H9 (cell line): Measurements from ENCODE around the gene LRRFIP2. TPM values are rescaled to one million over a fixed set of nuclear protein-coding genes. Genes with fewer than 3 reads are reported as not detected.

Experiments
- DNase-seq: peaks from one replicate; pipeline ENCODE4 v3.0.0-alpha.2; 2017
- H2AFZ ChIP-seq: one replicate; pipeline ENCODE4 v1.6.1; 2013; ENCODE audit warnings: mild to moderate bottlenecking, low read length, control low read depth, moderate library complexity
- H2AK5ac ChIP-seq: 2 replicates; pipeline ENCODE4 v1.6.1; 2013; ENCODE audit warnings: low read length, control low read depth, mixed read lengths; ENCODE audit not compliant: insufficient read length
- H2BK120ac ChIP-seq: one replicate; pipeline ENCODE4 v1.6.1; 2013; ENCODE audit warnings: low read depth, mild to moderate bottlenecking, low read length, control low read depth, inconsistent platforms; ENCODE audit not compliant: poor library complexity, severe bottlenecking
- H2BK12ac ChIP-seq: 2 replicates; pipeline ENCODE4 v1.6.1; 2013; ENCODE audit warnings: low read length, control low read depth, mixed read lengths, low read depth; ENCODE audit not compliant: insufficient read length
- H2BK15ac ChIP-seq: 2 replicates; pipeline ENCODE4 v1.6.1; 2013; ENCODE audit warnings: low read depth, low read length, control low read depth
- H2BK20ac ChIP-seq: one replicate; pipeline ENCODE4 v1.6.1; 2013; ENCODE audit warnings: low read depth, mild to moderate bottlenecking, low read length, control low read depth, inconsistent platforms; ENCODE audit not compliant: poor library complexity, severe bottlenecking
- H2BK5ac ChIP-seq: 2 replicates; pipeline ENCODE4 v1.6.1; 2013; ENCODE audit warnings: low read length, control low read depth, mixed read lengths; ENCODE audit not compliant: insufficient read length
- H3K14ac ChIP-seq: 2 replicates; pipeline ENCODE4 v1.6.1; 2013; ENCODE audit warnings: low read length, control low read depth; ENCODE audit not compliant: insufficient read depth
- H3K18ac ChIP-seq: 2 replicates; pipeline ENCODE4 v1.6.1; 2013; ENCODE audit warnings: low read depth, mild to moderate bottlenecking, mixed read lengths, low read length, control low read depth; ENCODE audit not compliant: insufficient read length
- H3K23ac ChIP-seq: 2 replicates; pipeline ENCODE4 v1.6.1; 2013; ENCODE audit warnings: low read length, control low read depth, mixed read lengths, low read depth; ENCODE audit not compliant: insufficient read length
- H3K23me2 ChIP-seq: 2 replicates; pipeline ENCODE4 v1.6.1; 2013; ENCODE audit warnings: low read depth, mild to moderate bottlenecking, mixed read lengths, low read length, control low read depth; ENCODE audit not compliant: insufficient read length, poor library complexity, severe bottlenecking
- H3K27ac ChIP-seq: 2 replicates; pipeline ENCODE4 v1.5.1; 2013; ENCODE audit warnings: low read length, control low read depth, mixed read lengths, low read depth; ENCODE audit not compliant: insufficient read length
- H3K27me3 ChIP-seq: 2 replicates; pipeline ENCODE4 v1.6.1; 2013; ENCODE audit warnings: low read length, control low read depth, inconsistent platforms; ENCODE audit not compliant: insufficient read depth
- H3K4ac ChIP-seq: 2 replicates; pipeline ENCODE4 v1.6.1; 2013; ENCODE audit warnings: low read depth, mild to moderate bottlenecking, control low read depth, inconsistent platforms, low read length, moderate library complexity
- H3K4me1 ChIP-seq: 2 replicates; pipeline ENCODE4 v1.6.1; 2013; ENCODE audit warnings: low read length, control low read depth, inconsistent platforms; ENCODE audit not compliant: insufficient read depth
- H3K4me2 ChIP-seq: 2 replicates; pipeline ENCODE4 v1.6.1; 2013; ENCODE audit warnings: low read length, control low read depth, mixed read lengths; ENCODE audit not compliant: insufficient read length, insufficient read depth
- H3K56ac ChIP-seq: 2 replicates; pipeline ENCODE4 v1.6.1; 2013; ENCODE audit warnings: low read depth, mild to moderate bottlenecking, mixed read lengths, low read length, control low read depth; ENCODE audit not compliant: insufficient read length
- H3K79me1 ChIP-seq: 2 replicates; pipeline ENCODE4 v1.6.1; 2013; ENCODE audit warnings: low read depth, mild to moderate bottlenecking, moderate library complexity, low read length, control low read depth, inconsistent platforms; ENCODE audit not compliant: insufficient read depth, poor library complexity, severe bottlenecking
- H3K79me2 ChIP-seq: 2 replicates; pipeline ENCODE4 v1.6.1; 2013; ENCODE audit warnings: low read length, control low read depth, inconsistent platforms; ENCODE audit not compliant: insufficient read depth
- H3K9ac ChIP-seq: 2 replicates; pipeline ENCODE4 v1.6.1; 2013; ENCODE audit warnings: low read length, control low read depth, mixed read lengths; ENCODE audit not compliant: insufficient read length; ENCODE audit errors: extremely low read depth
- H3K9me3 ChIP-seq: one replicate; pipeline ENCODE4 v1.6.1; 2013; ENCODE audit warnings: low read depth, low read length, inconsistent platforms; ENCODE audit not compliant: control insufficient read depth
- H3T11ph ChIP-seq: one replicate; pipeline ENCODE4 v1.6.1; 2013; ENCODE audit warnings: mild to moderate bottlenecking, low read length, control low read depth, inconsistent platforms
- H4K20me1 ChIP-seq: one replicate; pipeline ENCODE4 v1.6.1; 2013; ENCODE audit not compliant: control insufficient read depth, insufficient read length, insufficient read depth
- H4K5ac ChIP-seq: 2 replicates; pipeline ENCODE4 v1.6.1; 2013; ENCODE audit warnings: low read depth, mild to moderate bottlenecking, mixed read lengths, low read length, control low read depth; ENCODE audit not compliant: insufficient read length
- H4K8ac ChIP-seq: replicated peaks from 2 replicates; pipeline ENCODE4 v1.6.1; 2013; ENCODE audit warnings: low read length, control low read depth, mixed read lengths, low read depth; ENCODE audit not compliant: insufficient read length
- H4K91ac ChIP-seq: 2 replicates; pipeline ENCODE4 v1.6.1; 2013; ENCODE audit warnings: low read depth, mild to moderate bottlenecking, moderate library complexity, mixed read lengths, low read length, control low read depth; ENCODE audit not compliant: insufficient read length
- H3K27ac Mint-ChIP-seq, 3 experiments: 2 replicates in 2 of 3; 3 replicates in 1 of 3; pipeline ENCODE4 v1.8.0; 2020 to 2021; ENCODE audit warnings: mixed read lengths in 3 of 3, mild to moderate bottlenecking in 1 of 3, moderate library complexity in 1 of 3
- H3K27me3 Mint-ChIP-seq: 2 replicates; pipeline ENCODE4 v1.8.0; 2021; ENCODE audit warnings: low read depth, mild to moderate bottlenecking, moderate library complexity, mixed read lengths
- H3K36me3 Mint-ChIP-seq, 3 experiments: 2 replicates in 2 of 3; 3 replicates in 1 of 3; pipeline ENCODE4 v1.8.0; 2020 to 2021; ENCODE audit warnings: low read depth in 3 of 3, mixed read lengths in 3 of 3; ENCODE audit not compliant: insufficient read depth in 1 of 3
- H3K4me1 Mint-ChIP-seq, 2 experiments: 2 replicates each; pipeline ENCODE4 v1.8.0; 2020; ENCODE audit warnings: mixed read lengths in 2 of 2
- H3K4me3 Mint-ChIP-seq, 2 experiments: 2 replicates in 1 of 2; 3 replicates in 1 of 2; pipeline ENCODE4 v1.8.0; 2020 to 2021; ENCODE audit warnings: mild to moderate bottlenecking in 2 of 2, mixed read lengths in 2 of 2, moderate library complexity in 1 of 2
- H3K9me3 Mint-ChIP-seq, 2 experiments: 2 replicates in 1 of 2; 3 replicates in 1 of 2; pipeline ENCODE4 v1.8.0; 2020; ENCODE audit warnings: mild to moderate bottlenecking in 2 of 2, mixed read lengths in 2 of 2, moderate library complexity in 1 of 2
- whole genome bisulfite sequencing: extraction: QIAGEN DNeasy Blood & Tissue Kit; methylation state at CpG from one replicate; pipeline ENCODE4 v1.1.7; 2013; ENCODE audit warnings: missing lambda C conversion rate, low lambda C conversion rate, mixed read lengths; ENCODE audit not compliant: insufficient read length; ENCODE audit errors: extremely low coverage; 5-methylcytosine and 5-hydroxymethylcytosine counted together
- total RNA-seq: library from RNA; stranded (reverse); gene quantifications from 2 replicates; pipeline ENCODE4 v1.2.1, GENCODE V29; 2021
- TF ChIP-seq, protein P1 (sequence below): fragments of 200-600 bp; sonication (generic); conservative IDR thresholded peaks from 3 replicates; pipeline ENCODE4 v1.8.0; 2021; ENCODE audit warnings: antibody characterized with exemption, mild to moderate bottlenecking

The LRRFIP2 gene
- total RNA-seq, 1 experiment from 2014 or later: 30.7 TPM

DNA sequence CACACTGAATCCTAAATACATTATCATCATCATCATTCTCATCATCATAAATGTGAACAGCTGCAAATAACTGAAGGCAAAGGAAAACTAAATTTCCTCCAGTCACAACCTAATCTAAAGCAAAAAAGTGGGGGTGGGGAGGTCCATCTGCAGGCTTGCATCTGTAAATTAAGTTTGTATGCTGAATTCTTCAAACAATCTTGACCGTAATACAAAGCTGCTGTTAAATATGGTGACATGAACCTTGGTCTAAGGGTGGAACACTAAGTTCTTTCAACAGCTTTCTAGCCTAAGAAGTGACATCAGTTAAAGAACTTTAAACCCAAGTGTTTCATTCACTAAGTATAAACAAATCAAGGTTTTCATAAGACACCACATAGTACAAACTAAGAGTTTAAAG, 4.3 kb downstream of the LRRFIP2 start:
- no CpG with 5 or more reads among the region's 1 CpG for WGBS
- no peak overlapping the region for H2BK12ac ChIP-seq
- H4K20me1 ChIP-seq: no peaks in the 10 kb centered on the region
- H3K9me3 ChIP-seq: no peaks in the 10 kb centered on the region
- no peak overlapping the region for H2BK20ac ChIP-seq
- no peaks in the 10 kb centered on the region for H3K9me3 Mint-ChIP-seq
- H3K27ac ChIP-seq: no peak overlapping the region
- H3K27me3 ChIP-seq: no peaks in the 10 kb centered on the region
- H3K4me1 Mint-ChIP-seq: peaks cover 9% of the 10 kb centered on the region in 2 experiments
- H3K23me2 ChIP-seq: no peaks in the 10 kb centered on the region
- H3K4me1 ChIP-seq: no peaks in the 10 kb centered on the region
- H3K23ac ChIP-seq: no peak overlapping the region
- H3K18ac ChIP-seq: no peak overlapping the region
- no peak overlapping the region for H3K56ac ChIP-seq
- H3K27me3 Mint-ChIP-seq: no peaks in the 10 kb centered on the region
- no peak for DNase-seq
- peaks cover 2% of the 10 kb centered on the region; the same call in 1 of the 2 replicates for H3K79me2 ChIP-seq
- H3K79me1 ChIP-seq: no peaks in the 10 kb centered on the region
- no peak overlapping the region for H4K8ac ChIP-seq
- TF ChIP-seq, protein P1, sequence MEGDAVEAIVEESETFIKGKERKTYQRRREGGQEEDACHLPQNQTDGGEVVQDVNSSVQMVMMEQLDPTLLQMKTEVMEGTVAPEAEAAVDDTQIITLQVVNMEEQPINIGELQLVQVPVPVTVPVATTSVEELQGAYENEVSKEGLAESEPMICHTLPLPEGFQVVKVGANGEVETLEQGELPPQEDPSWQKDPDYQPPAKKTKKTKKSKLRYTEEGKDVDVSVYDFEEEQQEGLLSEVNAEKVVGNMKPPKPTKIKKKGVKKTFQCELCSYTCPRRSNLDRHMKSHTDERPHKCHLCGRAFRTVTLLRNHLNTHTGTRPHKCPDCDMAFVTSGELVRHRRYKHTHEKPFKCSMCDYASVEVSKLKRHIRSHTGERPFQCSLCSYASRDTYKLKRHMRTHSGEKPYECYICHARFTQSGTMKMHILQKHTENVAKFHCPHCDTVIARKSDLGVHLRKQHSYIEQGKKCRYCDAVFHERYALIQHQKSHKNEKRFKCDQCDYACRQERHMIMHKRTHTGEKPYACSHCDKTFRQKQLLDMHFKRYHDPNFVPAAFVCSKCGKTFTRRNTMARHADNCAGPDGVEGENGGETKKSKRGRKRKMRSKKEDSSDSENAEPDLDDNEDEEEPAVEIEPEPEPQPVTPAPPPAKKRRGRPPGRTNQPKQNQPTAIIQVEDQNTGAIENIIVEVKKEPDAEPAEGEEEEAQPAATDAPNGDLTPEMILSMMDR: no peak
- H4K5ac ChIP-seq: no peak overlapping the region
- H4K91ac ChIP-seq: no peak overlapping the region
- H3K4me2 ChIP-seq: no peak overlapping the region
- H3K4ac ChIP-seq: no peak overlapping the region
- no peak overlapping the region for H3K14ac ChIP-seq
- H3T11ph ChIP-seq: no peak overlapping the region
- H2BK5ac ChIP-seq: no peak overlapping the region
- H3K9ac ChIP-seq: no peak overlapping the region
- peak overlapping the region in 1 of 3 experiments; percentile 49; a peak in 3 of 7 replicates for H3K27ac Mint-ChIP-seq
- no peak overlapping the region for H2BK120ac ChIP-seq
- H2AFZ ChIP-seq: no peak overlapping the region
- peaks cover 0 to 5% (median 5%) of the 10 kb centered on the region in 3 experiments; a peak in 4 of 7 replicates for H3K36me3 Mint-ChIP-seq
- H3K4me3 Mint-ChIP-seq: no peak overlapping the region
- H2AK5ac ChIP-seq: no peak overlapping the region
- no peak overlapping the region for H2BK15ac ChIP-seq
